ENCODE results near the gene KCNQ1. TPM values are rescaled to one million over a fixed set of nuclear protein-coding genes. Genes with fewer than 3 reads are reported as not detected.

KCNQ1 gene
- total RNA-seq, 1 experiment from 2014 or later = not detected

GRCh38 chr11:2751523-2752203, 306.9 kb downstream of the KCNQ1 start:
- Histone ChIP-seq H3K27me3 (ENCODE audit: insufficient read depth, low read depth) (no peaks in the 10 kb centered on the region), H3K9me3 (ENCODE audit: insufficient read depth, low read depth) (no peaks in the 10 kb centered on the region), H3K36me3 (ENCODE audit: low read depth) (no peaks in the 10 kb centered on the region), H3K9me2 (ENCODE audit: insufficient read depth) (no peaks in the 10 kb centered on the region), H3K4me3 (no peak overlapping the region), H3K4me1 (replicated peaks; ENCODE audit: insufficient read depth) (no peaks in the 10 kb centered on the region), H3F3A (ENCODE audit: insufficient read depth, low read depth) (no peaks in the 10 kb centered on the region), H2AFZ (no peak overlapping the region), H4K20me1 (ENCODE audit: insufficient read depth) (no peaks in the 10 kb centered on the region), H3K4me2 (no peak overlapping the region), H3K27ac (no peak overlapping the region), H3K79me2 (ENCODE audit: low read depth) (no peaks in the 10 kb centered on the region)
- TF ChIP-seq CTCF (conservative IDR thresholded peaks at IDR 0.05) (no peak), EZH2 (IDR thresholded peaks at IDR 0.05; ENCODE audit: low read depth) (no peak)
- CTCF ChIA-PET = no interaction called here
- no TSS peak for BruUV-seq (replicated peaks)
- DNase-seq = no peak
- POLR2A ChIA-PET (ENCODE audit: unreplicated experiment) = interaction anchor here (0.6 kb wide), 1 partner anchor 15 kb away, joined by 3 read pairs; no protein-coding TSS in a partner anchor
- intact Hi-C loops (cut with micrococcal nuclease; ENCODE audit: unreplicated experiment) = no loop called here

GRCh38 chr11:2752204-2752770, 307.5 kb downstream of the KCNQ1 start:
- Histone ChIP-seq H3K36me3 (ENCODE audit: low read depth) (no peaks in the 10 kb centered on the region), H3K4me2 (no peak overlapping the region), H2AFZ (no peak overlapping the region), H3K4me3 (no peak overlapping the region), H3K27me3 (ENCODE audit: insufficient read depth, low read depth) (no peaks in the 10 kb centered on the region), H3K79me2 (ENCODE audit: low read depth) (no peaks in the 10 kb centered on the region), H3F3A (ENCODE audit: insufficient read depth, low read depth) (no peaks in the 10 kb centered on the region), H3K9me2 (ENCODE audit: insufficient read depth) (no peaks in the 10 kb centered on the region), H3K4me1 (replicated peaks; ENCODE audit: insufficient read depth) (no peaks in the 10 kb centered on the region), H3K27ac (no peak overlapping the region), H3K9me3 (ENCODE audit: insufficient read depth, low read depth) (no peaks in the 10 kb centered on the region), H4K20me1 (ENCODE audit: insufficient read depth) (no peaks in the 10 kb centered on the region)
- intact Hi-C loops (cut with micrococcal nuclease; ENCODE audit: unreplicated experiment) = no loop called here
- TF ChIP-seq EZH2 (IDR thresholded peaks at IDR 0.05; ENCODE audit: low read depth) (no peak), CTCF (conservative IDR thresholded peaks at IDR 0.05) (no peak)
- no TSS peak for BruUV-seq (replicated peaks)
- ChIA-PET CTCF (no interaction called here), POLR2A (ENCODE audit: unreplicated experiment) (interaction anchor here (0.6 kb wide), 1 partner anchor 15 kb away, joined by 3 read pairs; no protein-coding TSS in a partner anchor)
- DNase-seq = peak; percentile 41 to 48

GRCh38 chr11:2752923-2753322, 308.1 kb downstream of the KCNQ1 start:
- Histone ChIP-seq H3K4me1 (replicated peaks; ENCODE audit: insufficient read depth) (no peaks in the 10 kb centered on the region), H3K9me2 (ENCODE audit: insufficient read depth) (no peaks in the 10 kb centered on the region), H3K4me2 (no peak overlapping the region), H2AFZ (no peak overlapping the region), H3K36me3 (ENCODE audit: low read depth) (no peaks in the 10 kb centered on the region), H3K27me3 (ENCODE audit: insufficient read depth, low read depth) (no peaks in the 10 kb centered on the region), H4K20me1 (ENCODE audit: insufficient read depth) (no peaks in the 10 kb centered on the region), H3K9me3 (ENCODE audit: insufficient read depth, low read depth) (no peaks in the 10 kb centered on the region), H3F3A (ENCODE audit: insufficient read depth, low read depth) (no peaks in the 10 kb centered on the region), H3K79me2 (ENCODE audit: low read depth) (no peaks in the 10 kb centered on the region), H3K27ac (no peak overlapping the region), H3K4me3 (no peak overlapping the region)
- intact Hi-C loops (cut with micrococcal nuclease; ENCODE audit: unreplicated experiment) = no loop called here
- DNase-seq = no peak
- CTCF ChIA-PET = no interaction called here
- TF ChIP-seq CTCF (conservative IDR thresholded peaks at IDR 0.05) = no peak
- no peak for TF ChIP-seq EZH2 (IDR thresholded peaks at IDR 0.05; ENCODE audit: low read depth)
- no TSS peak for BruUV-seq (replicated peaks)
- POLR2A ChIA-PET (ENCODE audit: unreplicated experiment) = no interaction called here
